SK-N-SH treated with all-trans-retinoic acid at 6 μM for 48 hours (cell line): ENCODE measurements around the gene LOXHD1.

Source experiments
- ESRRG ChIP-seq: fragments of 250-450 bp; sonication (Bioruptor Pico); IDR thresholded peaks from 2 replicates; pipeline ENCODE4 v1.6.1; 2021; ENCODE audit warnings: mild to moderate bottlenecking
- PATZ1 ChIP-seq: fragments of 250-450 bp; sonication (Bioruptor Pico); IDR thresholded peaks from 2 replicates; pipeline ENCODE4 v1.8.0; 2020; ENCODE audit warnings: mild to moderate bottlenecking, moderate library complexity, borderline replicate concordance
- PPARA ChIP-seq: fragments of 250-450 bp; sonication (Bioruptor Pico); IDR thresholded peaks from 2 replicates; pipeline ENCODE4 v1.5.0; 2020; ENCODE audit warnings: mild to moderate bottlenecking, borderline replicate concordance
- RARB ChIP-seq: fragments of 250-450 bp; sonication (Bioruptor Pico); IDR thresholded peaks from 2 replicates; pipeline ENCODE4 v1.8.0; 2021; ENCODE audit warnings: mild to moderate bottlenecking, moderate library complexity
- ZFP3 ChIP-seq: fragments of 250-450 bp; sonication (Bioruptor Pico); IDR thresholded peaks from 2 replicates; pipeline ENCODE4 v1.5.0; 2020; ENCODE audit warnings: mild to moderate bottlenecking, moderate library complexity

- TF ChIP-seq PATZ1 (CRISPR knock-in tag): no peak
- no peak for TF ChIP-seq ESRRG (CRISPR knock-in tag)
- no peak for TF ChIP-seq RARB (CRISPR knock-in tag)
- no peak for TF ChIP-seq ZFP3 (CRISPR knock-in tag)
- no peak for TF ChIP-seq PPARA (CRISPR knock-in tag)
These were observed at the start of gene LOXHD1 for GRCh38 chr18:46657115-46657955.
